AG04450 (cell line): ENCODE measurements around the gene IRF5. TPM values are rescaled to one million over a fixed set of nuclear protein-coding genes. Genes with fewer than 3 reads are reported as not detected.
A peak's percentile ranks its signal among the peaks of the same experiment; 100 is the strongest.

Experiments used
- CTCF ChIA-PET: fragments of 300-600, 350-600 bp; formaldehyde crosslinking; extraction: SDS; loops from one replicate; lab custom pipeline; 2022; ENCODE audit warnings: antibody characterized with exemption, inconsistent platforms; lab: Charles Lee
- POLR2A ChIA-PET: fragments of 350-600 bp; formaldehyde crosslinking; extraction: SDS; loops from one replicate; lab custom pipeline; 2021; ENCODE audit warnings: antibody characterized with exemption, inconsistent platforms; lab: Yijun Ruan, JAX
- DNase-seq: peaks from one replicate; pipeline ENCODE4 v3.0.0-alpha.2; 2011; ENCODE audit warnings: low read depth, low spot score
- H3K27ac ChIP-seq: one replicate; pipeline ENCODE4 v1.5.1; 2012; ENCODE audit warnings: low read depth, low read length, control low read depth
- H3K27me3 ChIP-seq: one replicate; pipeline ENCODE4 v1.6.0; 2012; ENCODE audit warnings: low read length; ENCODE audit not compliant: control insufficient read depth, insufficient read depth
- H3K4me3 ChIP-seq: 2 replicates; pipeline ENCODE4 v1.5.1; 2011; ENCODE audit warnings: mild to moderate bottlenecking, low read depth, low read length, control low read depth
- H3K9me3 ChIP-seq: 2 replicates; pipeline ENCODE4 v1.5.1; 2012; ENCODE audit warnings: low read length; ENCODE audit not compliant: control insufficient read depth, insufficient read depth
- polyA plus RNA-seq: library from polyadenylated mRNA; depleted of rRNA; stranded (reverse); fragments of >200 nt; gene quantifications from 2 replicates; pipeline ENCODE4 v1.2.3, GENCODE V29; 2011
- TF ChIP-seq, protein P1 (sequence below): IDR thresholded peaks from 2 replicates; pipeline ENCODE4 v1.5.1; 2011; ENCODE audit warnings: low read depth, low read length, control low read depth, inconsistent platforms

The IRF5 gene
- polyA plus RNA-seq, 1 experiment: 0.06 TPM

DNA sequence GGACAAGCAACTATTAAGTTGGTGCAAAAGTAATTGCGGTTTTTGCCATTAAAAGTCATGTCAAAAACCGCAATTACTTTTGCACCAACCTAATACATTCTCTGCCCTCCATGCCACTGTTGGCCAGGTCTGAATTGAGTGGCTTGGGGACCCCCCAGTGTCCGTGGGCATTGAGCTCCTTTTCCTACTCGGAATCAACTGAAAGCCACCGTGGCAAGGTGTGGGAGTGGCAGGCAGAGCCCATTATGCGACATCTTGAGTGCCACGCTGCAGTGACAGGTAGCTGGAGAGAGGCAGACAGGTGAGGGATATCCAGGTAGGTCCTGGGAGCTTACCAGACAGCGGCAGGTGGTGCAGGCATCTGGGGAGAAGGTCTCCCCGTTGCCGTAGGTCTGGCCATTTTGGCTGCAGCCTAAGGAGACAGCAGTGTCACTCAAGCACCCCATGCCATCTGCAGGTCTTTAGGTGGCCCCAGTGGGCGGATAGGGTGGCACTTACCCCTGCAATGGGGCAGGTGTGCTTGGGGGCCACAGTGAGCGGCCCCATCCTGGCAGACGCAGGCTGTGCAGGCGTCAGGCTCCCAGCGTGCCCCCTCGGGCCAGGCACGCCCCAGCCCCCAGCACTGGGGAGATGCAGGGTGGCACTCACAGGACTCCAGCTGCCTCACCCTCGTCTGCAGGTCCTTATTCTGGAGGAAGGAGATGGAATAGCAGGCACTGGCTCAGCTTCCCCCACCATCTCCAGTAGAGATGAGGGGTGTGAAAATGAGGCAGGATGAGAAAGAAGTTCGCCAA is 30.8 kb upstream of the IRF5 start:
- Histone ChIP-seq H3K27ac (no peak overlapping the region), H3K4me3 (no peak overlapping the region), H3K9me3 (no peaks in the 10 kb centered on the region; the same call in 1 of the 2 replicates), H3K27me3 (peaks cover 37% of the 10 kb centered on the region)
- ChIA-PET POLR2A (no interaction called here), CTCF (interaction anchor here (1.1 kb wide), 1 partner anchor 185 kb away, joined by 4 read pairs; no protein-coding TSS in a partner anchor)
- no peak for DNase-seq
- TF ChIP-seq, protein P1, sequence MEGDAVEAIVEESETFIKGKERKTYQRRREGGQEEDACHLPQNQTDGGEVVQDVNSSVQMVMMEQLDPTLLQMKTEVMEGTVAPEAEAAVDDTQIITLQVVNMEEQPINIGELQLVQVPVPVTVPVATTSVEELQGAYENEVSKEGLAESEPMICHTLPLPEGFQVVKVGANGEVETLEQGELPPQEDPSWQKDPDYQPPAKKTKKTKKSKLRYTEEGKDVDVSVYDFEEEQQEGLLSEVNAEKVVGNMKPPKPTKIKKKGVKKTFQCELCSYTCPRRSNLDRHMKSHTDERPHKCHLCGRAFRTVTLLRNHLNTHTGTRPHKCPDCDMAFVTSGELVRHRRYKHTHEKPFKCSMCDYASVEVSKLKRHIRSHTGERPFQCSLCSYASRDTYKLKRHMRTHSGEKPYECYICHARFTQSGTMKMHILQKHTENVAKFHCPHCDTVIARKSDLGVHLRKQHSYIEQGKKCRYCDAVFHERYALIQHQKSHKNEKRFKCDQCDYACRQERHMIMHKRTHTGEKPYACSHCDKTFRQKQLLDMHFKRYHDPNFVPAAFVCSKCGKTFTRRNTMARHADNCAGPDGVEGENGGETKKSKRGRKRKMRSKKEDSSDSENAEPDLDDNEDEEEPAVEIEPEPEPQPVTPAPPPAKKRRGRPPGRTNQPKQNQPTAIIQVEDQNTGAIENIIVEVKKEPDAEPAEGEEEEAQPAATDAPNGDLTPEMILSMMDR: no peak

- H3K4me3 ChIP-seq: peak overlapping the region; percentile 59
- H3K27me3 ChIP-seq: peaks cover 42% of the 10 kb centered on the region
- H3K9me3 ChIP-seq: no peaks in the 10 kb centered on the region; the same call in 1 of the 2 replicates
- no peak for DNase-seq
- ChIA-PET CTCF (interaction anchor here (1.0 to 2.3 kb wide), 2 partner anchors 26 to 183 kb away, joined by 3 to 13 read pairs; no protein-coding TSS in a partner anchor), POLR2A (no interaction called here)
- H3K27ac ChIP-seq: no peak overlapping the region
- TF ChIP-seq, protein P1: no peak
Observed at GRCh38 chr7:128908750-128909624, 28.7 kb upstream of the IRF5 start.

DNA sequence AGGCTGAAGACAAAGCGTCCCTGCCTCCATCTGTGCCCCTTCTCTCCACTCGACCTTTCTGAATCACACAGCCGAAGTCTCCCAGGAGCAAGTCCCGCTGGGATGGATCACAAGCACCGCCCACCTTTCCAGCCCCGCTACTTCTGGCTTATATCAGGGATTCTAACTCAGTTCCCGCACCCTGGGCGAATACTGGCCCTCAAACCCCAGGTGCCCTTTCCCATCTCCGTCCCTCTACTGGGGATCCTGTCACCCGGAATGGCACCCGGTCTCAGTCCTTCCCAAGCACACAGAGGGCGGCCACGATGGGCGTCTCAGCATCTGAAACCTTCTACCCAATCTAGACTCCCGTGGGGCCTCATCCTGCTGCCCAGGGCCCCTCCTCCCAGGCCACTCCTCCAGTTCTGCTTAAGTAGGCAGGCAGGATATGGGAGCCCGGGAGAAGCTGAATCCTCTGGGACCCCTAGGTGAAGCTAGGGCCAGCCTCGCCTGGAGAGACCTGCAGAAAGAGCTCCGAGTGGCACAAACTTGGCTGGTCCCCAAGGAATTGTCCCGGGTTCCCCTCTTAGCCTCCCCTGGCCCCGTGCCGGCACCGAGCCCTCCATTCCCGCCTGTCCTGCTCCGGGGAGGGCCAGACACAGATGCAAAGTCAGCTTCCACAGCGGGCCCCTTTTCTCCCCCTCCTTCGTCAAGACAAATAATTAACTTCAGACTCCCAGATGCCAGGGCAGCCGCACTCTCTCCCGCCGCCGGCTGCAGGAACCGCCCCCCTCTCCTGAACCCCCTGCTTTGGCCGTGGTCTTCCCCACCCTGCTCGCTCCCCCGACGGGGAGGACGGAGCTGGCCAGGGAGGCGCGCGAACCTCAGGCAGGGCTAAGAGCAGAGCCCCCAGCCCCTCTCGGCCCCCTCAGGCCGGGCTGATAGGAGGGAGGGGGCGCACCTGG is 27.8 kb upstream of the IRF5 start:
- no peak overlapping the region for H3K27ac ChIP-seq
- POLR2A ChIA-PET: no interaction called here
- no peaks in the 10 kb centered on the region; the same call in 1 of the 2 replicates for H3K9me3 ChIP-seq
- DNase-seq: peak; percentile 10
- TF ChIP-seq, protein P1: no peak
- CTCF ChIA-PET: interaction anchor here (0.7 to 2.3 kb wide), 3 partner anchors 26 to 182 kb away, joined by 3 to 13 read pairs (median 3); no protein-coding TSS in a partner anchor
- peak overlapping the region; percentile 59 for H3K4me3 ChIP-seq
- peaks cover 51% of the 10 kb centered on the region for H3K27me3 ChIP-seq

- peaks cover 56% of the 10 kb centered on the region for H3K27me3 ChIP-seq
- H3K9me3 ChIP-seq: no peaks in the 10 kb centered on the region; the same call in 1 of the 2 replicates
- ChIA-PET POLR2A (no interaction called here), CTCF (interaction anchor here (0.7 to 2.3 kb wide), 2 partner anchors 27 to 181 kb away, joined by 3 to 13 read pairs; no protein-coding TSS in a partner anchor)
- H3K4me3 ChIP-seq: peak within 1 kb of the TSS; percentile 59
- no peak within 1 kb of the TSS for H3K27ac ChIP-seq
- no peak for DNase-seq
- TF ChIP-seq, protein P1: no peak
Observed at GRCh38 chr7:128910569-128910945, 27.2 kb upstream of the IRF5 start, which contains the start of gene KCP. KCP (minus strand) TSS chr7:128910709; CDS start chr7:128910676, 33 bp downstream.
